ENCODE measurements around the gene B3GAT1.

GRCh38 chr11:134429106-134429505 lies 17.1 kb upstream of the B3GAT1 start:
- TF ChIP-seq, protein P1, sequence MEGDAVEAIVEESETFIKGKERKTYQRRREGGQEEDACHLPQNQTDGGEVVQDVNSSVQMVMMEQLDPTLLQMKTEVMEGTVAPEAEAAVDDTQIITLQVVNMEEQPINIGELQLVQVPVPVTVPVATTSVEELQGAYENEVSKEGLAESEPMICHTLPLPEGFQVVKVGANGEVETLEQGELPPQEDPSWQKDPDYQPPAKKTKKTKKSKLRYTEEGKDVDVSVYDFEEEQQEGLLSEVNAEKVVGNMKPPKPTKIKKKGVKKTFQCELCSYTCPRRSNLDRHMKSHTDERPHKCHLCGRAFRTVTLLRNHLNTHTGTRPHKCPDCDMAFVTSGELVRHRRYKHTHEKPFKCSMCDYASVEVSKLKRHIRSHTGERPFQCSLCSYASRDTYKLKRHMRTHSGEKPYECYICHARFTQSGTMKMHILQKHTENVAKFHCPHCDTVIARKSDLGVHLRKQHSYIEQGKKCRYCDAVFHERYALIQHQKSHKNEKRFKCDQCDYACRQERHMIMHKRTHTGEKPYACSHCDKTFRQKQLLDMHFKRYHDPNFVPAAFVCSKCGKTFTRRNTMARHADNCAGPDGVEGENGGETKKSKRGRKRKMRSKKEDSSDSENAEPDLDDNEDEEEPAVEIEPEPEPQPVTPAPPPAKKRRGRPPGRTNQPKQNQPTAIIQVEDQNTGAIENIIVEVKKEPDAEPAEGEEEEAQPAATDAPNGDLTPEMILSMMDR (conservative IDR thresholded peaks at IDR 0.05; ENCODE audit: low read depth in 2 of 2), result no peak
- TF ChIP-seq JUNB (IDR thresholded peaks at IDR 0.05; ENCODE audit: unreplicated experiment), result no peak
